Tongue (tissue), 2 donors: ENCODE measurements around the gene RABGAP1L. TPM values are rescaled to one million over a fixed set of nuclear protein-coding genes. Genes with fewer than 3 reads are reported as not detected.
A peak's percentile ranks its signal among the peaks of the same experiment; 100 is the strongest.
"Not testable (repeated sequence)": the region's sequence is repeated elsewhere in the genome, so short reads cannot be mapped to it uniquely, and the experiment has no call there.

ENCODE experiments used
- DNase-seq: peaks from one replicate; pipeline ENCODE4 v3.0.0-alpha.2; 2015
- total RNA-seq: library from RNA; depleted of rRNA; stranded (reverse); fragments of >200 nt; gene quantifications from one replicate; pipeline ENCODE4 v1.2.3, GENCODE V29; 2014

The RABGAP1L gene
- total RNA-seq, 1 donor from 2014 or later, result 86.6 TPM

GRCh38 chr1:174768516-174768915 lies 609.2 kb downstream of the RABGAP1L start:
- DNase-seq, result no peak

DNA sequence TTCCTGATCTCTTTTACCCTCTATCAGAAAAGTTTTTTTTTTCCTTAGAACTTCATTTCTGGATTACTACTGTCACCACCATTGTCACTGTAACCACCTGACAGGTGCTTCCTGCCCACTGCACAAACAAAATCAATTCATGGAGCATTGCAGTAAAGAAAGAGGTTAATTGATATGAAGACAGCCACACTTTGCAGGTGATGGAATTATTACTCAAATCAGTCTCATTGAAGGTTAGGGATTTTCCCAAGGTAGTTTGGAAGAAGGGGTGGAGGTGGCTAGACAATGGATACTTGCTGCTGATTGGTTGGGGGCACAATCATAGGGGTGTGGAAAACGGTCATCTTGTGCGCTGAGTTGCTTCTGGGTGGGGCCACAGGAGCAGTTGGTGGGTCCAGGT lies 609.6 kb downstream of the RABGAP1L start:
- DNase-seq, result no peak

DNA sequence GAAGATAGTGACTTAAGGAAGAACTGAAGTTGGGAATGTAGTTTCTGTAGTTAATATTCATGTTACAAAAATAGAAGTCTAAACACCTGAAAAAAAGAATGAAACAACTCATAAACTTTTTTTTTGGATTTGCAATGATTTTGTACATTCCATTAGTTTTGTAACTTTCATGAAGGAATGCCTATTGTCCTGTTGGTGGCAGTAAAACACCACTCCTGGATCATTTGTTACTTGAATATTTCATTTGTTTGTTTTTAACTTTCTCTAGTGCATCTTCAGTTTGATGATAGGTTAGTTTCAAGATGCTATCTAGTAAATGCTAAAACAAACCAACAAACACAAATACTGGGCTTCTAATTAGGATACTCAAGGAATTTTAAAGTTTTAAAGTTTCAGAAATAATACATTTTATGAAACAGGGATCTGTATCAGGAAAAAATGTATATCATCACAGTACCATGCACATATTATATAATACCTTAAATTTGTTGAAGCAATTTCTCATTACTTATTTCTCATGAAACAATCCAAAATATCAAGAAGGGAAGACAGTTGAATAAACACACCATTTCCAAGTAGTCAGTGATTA lies 610.7 kb downstream of the RABGAP1L start:
- peak; percentile 80 for DNase-seq

DNA sequence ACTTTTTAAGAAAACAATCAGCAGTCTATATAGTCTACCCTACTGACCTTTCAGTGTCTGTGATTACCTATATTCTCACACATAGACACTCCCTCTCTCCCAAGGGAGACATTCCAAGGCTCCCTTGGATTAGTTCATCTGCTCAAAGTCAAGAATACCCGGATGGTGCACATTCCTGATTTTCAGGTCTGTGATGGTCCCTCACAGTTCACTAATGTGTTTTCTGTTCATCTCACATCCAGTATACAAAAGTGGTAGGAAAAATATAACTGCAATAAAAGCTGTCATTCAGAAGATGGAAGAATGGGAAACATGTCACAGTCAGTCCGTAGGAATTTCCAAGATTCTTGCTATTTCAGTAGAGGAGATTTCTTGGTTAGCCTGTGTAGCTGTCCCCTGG lies 616.3 kb downstream of the RABGAP1L start:
- no peak for DNase-seq

- no peak for DNase-seq
Observed at GRCh38 chr1:174777262-174777661, 617.9 kb downstream of the RABGAP1L start.

GRCh38 chr1:174785510-174785909 lies 626.2 kb downstream of the RABGAP1L start:
- no peak for DNase-seq

- DNase-seq, result no peak
Observed at GRCh38 chr1:174786358-174786757, 627.0 kb downstream of the RABGAP1L start.

DNA sequence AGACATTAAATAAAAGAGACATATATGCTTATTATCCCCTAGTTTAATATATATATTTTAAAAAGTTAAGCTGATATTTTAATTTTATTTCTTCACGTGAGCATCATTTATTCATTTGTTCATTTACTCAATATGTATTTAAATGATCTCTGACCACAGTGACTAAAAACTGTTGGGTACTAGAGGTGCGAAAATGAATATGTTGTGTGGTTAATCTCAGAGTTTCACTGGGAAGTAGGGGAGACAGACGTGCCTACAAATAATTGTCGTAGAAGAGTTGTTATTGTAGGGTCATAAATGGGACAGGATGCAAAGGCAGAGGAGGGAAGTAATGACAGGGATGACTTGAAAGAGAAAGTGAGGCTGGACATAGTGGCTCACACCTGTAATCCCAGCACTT lies 627.4 kb downstream of the RABGAP1L start:
- no peak for DNase-seq

GRCh38 chr1:174788981-174789380 lies 629.7 kb downstream of the RABGAP1L start:
- DNase-seq, result no peak

DNA sequence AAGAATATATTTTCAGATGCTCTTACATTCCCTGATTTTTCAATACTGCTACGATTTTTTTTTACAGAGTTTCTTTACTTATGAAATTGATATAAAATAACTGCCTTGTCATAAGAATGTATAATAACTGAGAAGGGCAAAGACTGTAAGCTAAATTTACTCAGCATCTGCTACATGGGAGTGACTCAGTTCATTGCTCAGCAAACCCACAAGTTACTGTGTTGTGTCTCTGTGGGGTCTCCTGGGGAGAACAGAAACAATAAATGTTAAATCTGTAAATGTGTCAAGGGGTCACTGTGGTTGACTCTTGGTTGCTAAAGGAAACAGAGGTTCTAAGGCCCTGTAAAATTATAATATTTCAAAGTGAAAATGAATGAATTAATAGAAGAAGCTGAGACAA lies 630.1 kb downstream of the RABGAP1L start:
- DNase-seq, result no peak

GRCh38 chr1:174791863-174792262 lies 632.5 kb downstream of the RABGAP1L start:
- no peak for DNase-seq

DNA sequence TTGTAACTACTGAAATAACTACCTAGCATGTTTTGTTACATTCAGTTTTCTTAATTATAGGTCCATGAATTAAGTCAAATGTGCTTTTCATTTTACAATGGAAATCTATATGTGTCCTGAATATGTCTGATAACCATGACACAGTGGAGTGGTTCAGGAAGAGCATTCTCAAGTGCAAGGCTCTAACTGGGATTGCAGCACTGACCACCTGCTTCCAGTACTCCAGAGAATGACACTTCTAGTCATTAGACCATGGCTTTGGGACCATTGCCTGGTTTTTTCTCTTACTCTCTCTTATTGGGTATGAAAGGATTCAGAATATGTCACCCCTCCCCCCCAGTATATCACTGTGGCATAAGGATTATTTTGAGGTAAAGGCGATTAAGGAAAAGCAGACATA lies 635.5 kb downstream of the RABGAP1L start:
- DNase-seq, result peak; percentile 29

DNA sequence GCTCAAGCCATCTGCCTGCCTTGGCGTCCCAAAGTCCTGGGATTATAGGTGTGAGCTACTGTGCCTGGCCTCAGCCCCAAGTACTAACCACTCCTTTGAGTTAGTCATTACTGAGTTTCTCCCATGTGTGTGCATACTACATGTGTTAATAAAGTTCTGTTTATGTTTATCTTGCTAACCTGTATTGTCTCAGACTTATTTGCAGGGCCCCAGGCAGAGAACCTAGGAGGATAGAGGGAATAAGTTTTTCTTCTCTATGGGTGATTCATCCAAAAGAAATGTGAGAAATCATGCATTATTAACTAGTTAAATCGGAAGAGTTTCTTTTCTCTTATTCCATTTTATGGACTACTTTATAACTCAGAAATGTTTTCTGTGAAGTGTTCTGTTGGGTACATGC lies 636.5 kb downstream of the RABGAP1L start:
- DNase-seq, result no peak

- no peak for DNase-seq
Observed at GRCh38 chr1:174797398-174797797, 638.1 kb downstream of the RABGAP1L start.

- DNase-seq, result no peak
Observed at GRCh38 chr1:174799136-174799479, 639.8 kb downstream of the RABGAP1L start.

- DNase-seq, result no peak
Observed at GRCh38 chr1:174800216-174800851, 641.0 kb downstream of the RABGAP1L start.

DNA sequence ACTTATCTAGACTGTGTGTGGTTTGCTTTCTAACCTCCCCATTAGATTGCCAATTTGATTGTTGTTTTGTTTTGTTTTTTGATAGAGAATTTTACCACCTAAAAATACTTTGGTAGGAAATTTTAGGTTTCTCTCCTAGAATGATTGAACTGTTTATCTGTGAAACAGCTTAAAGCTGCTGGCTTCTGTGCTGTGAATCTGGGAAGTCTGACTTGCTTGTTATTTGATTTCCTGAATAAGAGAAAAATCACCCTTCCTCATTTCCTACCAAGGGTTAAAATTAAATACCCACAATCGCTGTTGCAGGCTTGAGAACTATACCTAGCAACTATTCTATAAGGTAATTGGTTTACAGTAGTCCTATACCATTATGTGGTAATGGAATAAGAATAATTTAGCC lies 641.6 kb downstream of the RABGAP1L start:
- peak; percentile 20 for DNase-seq

DNA sequence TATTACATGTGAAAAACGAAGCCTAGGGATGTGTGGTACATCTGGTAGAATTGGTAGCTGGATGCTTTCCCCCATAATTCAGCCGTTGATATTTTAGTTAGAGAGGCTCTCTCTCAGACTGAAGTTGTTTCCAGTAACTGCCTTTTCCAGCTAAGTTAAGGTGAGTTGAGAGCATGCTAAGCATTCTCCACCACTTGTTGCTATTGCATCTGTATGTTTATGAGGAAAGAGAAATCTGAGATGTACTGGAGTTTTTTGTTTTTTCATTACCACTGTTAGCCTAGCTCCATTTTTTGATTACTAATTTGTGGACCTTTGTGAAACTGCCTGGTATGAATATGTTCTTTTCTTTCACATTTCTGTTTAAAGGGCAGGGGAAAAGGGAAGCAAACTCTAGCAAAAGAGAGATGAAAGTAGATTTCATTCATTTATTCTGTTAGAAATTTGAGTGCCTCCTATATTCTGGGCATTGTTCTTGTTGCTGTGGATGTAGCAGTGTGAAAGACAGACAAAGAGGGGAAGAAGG lies 650.5 kb downstream of the RABGAP1L start:
- no peak for DNase-seq

GRCh38 chr1:174812016-174812415 lies 652.7 kb downstream of the RABGAP1L start:
- DNase-seq, result peak; percentile 16

- no peak for DNase-seq
Observed at GRCh38 chr1:174812656-174813055, 653.3 kb downstream of the RABGAP1L start.

- no peak for DNase-seq
Observed at GRCh38 chr1:174815036-174815435, 655.7 kb downstream of the RABGAP1L start.

- no peak for DNase-seq
Observed at GRCh38 chr1:174815474-174815908, 656.2 kb downstream of the RABGAP1L start.

GRCh38 chr1:174816621-174817020 lies 657.3 kb downstream of the RABGAP1L start:
- DNase-seq, result not testable (repeated sequence)

DNA sequence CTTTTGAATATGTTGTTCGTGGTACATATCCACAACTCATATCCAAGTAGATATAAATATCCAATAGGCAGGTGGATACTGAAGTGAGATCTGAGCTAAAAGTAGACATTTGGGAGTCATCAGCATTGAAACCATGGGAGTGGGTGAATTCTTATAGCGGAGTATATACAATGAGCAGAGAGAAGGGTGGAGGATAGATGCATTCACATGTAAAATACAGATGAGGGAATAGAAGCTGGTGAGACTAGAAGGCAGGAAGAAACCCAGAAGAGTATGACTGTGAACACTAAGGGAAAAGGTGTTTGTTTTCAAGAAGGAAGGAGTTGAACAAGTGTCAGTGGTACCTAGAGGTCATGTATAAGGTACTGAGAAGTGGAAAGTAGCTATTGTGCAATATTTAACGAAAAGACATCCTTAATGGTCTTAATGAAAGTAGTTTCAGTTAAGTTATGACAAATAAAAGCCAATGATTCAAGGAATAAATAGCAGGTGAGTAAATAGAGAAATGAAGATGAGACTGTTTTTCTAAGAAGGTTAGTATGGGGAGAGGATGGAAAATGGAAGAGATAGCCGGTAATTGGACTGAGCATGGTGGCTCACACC lies 658.8 kb downstream of the RABGAP1L start:
- no peak for DNase-seq
